ENCODE measurements around the gene GPR78. TPM values are rescaled to one million over a fixed set of nuclear protein-coding genes. Genes with fewer than 3 reads are reported as not detected.

Gene GPR78
- total and polyA plus RNA-seq, 2 of the 4 experiments (the other 2 are of a cell fraction): under 0.01 to 0.10 TPM

DNA sequence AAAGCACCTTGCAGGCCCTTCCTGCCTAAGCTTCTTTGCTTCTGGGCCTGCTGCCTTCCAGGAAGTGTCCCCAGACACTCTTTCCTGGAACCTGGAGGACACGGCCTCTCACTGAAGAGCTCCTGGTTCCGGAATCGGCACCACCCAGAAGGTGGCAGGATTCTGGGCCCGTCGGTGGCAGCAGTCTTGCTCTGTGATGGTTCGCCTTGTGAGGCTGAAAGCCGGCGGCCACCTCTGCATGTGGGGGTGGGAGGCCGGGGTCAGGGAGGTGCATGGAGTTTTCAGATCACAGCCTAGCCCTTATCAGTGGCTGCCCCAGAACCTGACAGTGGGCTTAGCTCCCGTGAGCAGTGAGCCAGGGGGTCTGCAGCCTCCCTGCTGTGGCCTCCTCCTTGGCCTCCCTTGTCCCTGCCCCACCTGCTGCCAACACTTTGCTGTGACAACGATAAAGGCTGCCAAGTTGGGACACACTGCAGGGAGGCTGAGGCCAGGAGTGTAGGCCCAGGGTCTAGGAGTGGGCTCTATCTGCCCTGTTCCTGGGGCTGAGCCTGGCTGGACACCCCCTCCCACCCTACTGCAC, 30.8 kb upstream of the GPR78 start:
- H3K79me1 ChIP-seq (ENCODE audit: low read depth in 1 of 2, low read length in 2 of 2): no peaks in the 10 kb centered on the region
- no peak overlapping the region for H3K27ac ChIP-seq (ENCODE audit: insufficient read depth, low read length)
- H2BK120ac ChIP-seq (ENCODE audit: low read depth, low read length): no peak overlapping the region
- H3K9ac ChIP-seq (ENCODE audit: low read depth, low read length): no peak overlapping the region
- no peak overlapping the region for H4K91ac ChIP-seq (ENCODE audit: insufficient read depth, low read depth, low read length)
- H2AK9ac ChIP-seq (replicated peaks; ENCODE audit: low read depth, low read length, poor library complexity): no peak overlapping the region
- in situ Hi-C loops (cut with MboI; ENCODE audit: low sequenced_read_pairs) (no loop called here), dilution Hi-C loops (cut with HindIII; ENCODE audit: low sequenced_read_pairs, unreplicated experiment) (no loop called here), intact Hi-C loops (cut with micrococcal nuclease) (no loop called here)
- WGBS, 2 experiments (ENCODE audit: extremely low coverage in 2 of 2, insufficient read length in 1 of 2): 73% methylated on average over 3 of the region's 11 CpGs; no CpG with 5 or more reads in 1 of the 2 experiments
- no TSS peak for BruUV-seq (replicated peaks)
- H3K4ac ChIP-seq (ENCODE audit: low read depth, low read length): no peak overlapping the region
- no peak overlapping the region for H3K4me2 ChIP-seq (ENCODE audit: low read depth, low read length)
- H2AFZ ChIP-seq (replicated peaks; ENCODE audit: low read length, poor library complexity): peak overlapping the region; percentile 49
- TF ChIP-seq, protein P1, sequence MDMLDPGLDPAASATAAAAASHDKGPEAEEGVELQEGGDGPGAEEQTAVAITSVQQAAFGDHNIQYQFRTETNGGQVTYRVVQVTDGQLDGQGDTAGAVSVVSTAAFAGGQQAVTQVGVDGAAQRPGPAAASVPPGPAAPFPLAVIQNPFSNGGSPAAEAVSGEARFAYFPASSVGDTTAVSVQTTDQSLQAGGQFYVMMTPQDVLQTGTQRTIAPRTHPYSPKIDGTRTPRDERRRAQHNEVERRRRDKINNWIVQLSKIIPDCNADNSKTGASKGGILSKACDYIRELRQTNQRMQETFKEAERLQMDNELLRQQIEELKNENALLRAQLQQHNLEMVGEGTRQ (IDR thresholded peaks at IDR 0.05; ENCODE audit: low read depth, low read length): no peak
- H4K5ac ChIP-seq (ENCODE audit: low read depth, low read length): no peak overlapping the region
- H3K9me1 ChIP-seq (ENCODE audit: insufficient read depth, low read length): no peaks in the 10 kb centered on the region
- no peak overlapping the region for H2BK20ac ChIP-seq (ENCODE audit: low read depth, low read length)
- H3K23ac ChIP-seq (ENCODE audit: low read depth, low read length): no peak overlapping the region
- H3K14ac ChIP-seq (replicated peaks; ENCODE audit: low read depth, low read length): no peak overlapping the region
- H4K20me1 ChIP-seq (ENCODE audit: insufficient read depth, low read length): no peaks in the 10 kb centered on the region
- H3K27me3 ChIP-seq (ENCODE audit: control insufficient read depth, insufficient read depth, low read length): peaks cover 38% of the 10 kb centered on the region
- ATAC-seq (ENCODE audit: low read depth): no peak
- DNase-seq: no peak
- no peak overlapping the region for H3K4me3 ChIP-seq (ENCODE audit: insufficient read depth, low read depth, low read length)
- no peaks in the 10 kb centered on the region for H3K36me3 ChIP-seq (ENCODE audit: control insufficient read depth, insufficient read depth, low read length)
- no peak overlapping the region for H3K18ac ChIP-seq (ENCODE audit: low read depth, low read length)
- H2BK5ac ChIP-seq (ENCODE audit: low read depth, low read length, poor library complexity, severe bottlenecking): no peak overlapping the region
- no peak overlapping the region for H2AK5ac ChIP-seq (ENCODE audit: low read depth, low read length)
- no peak overlapping the region for H4K8ac ChIP-seq (ENCODE audit: low read depth in 2 of 2, low read length in 2 of 2)
- peaks cover 2% of the 10 kb centered on the region; the same call in 1 of the 2 replicates for H3K4me1 ChIP-seq (ENCODE audit: control insufficient read depth, insufficient read depth, low read length)
- POLR2A ChIA-PET (ENCODE audit: unreplicated experiment): no interaction called here
- no peak overlapping the region for H3K56ac ChIP-seq (ENCODE audit: extremely low read depth, insufficient read depth, low read length)
- CTCF ChIA-PET: no interaction called here
- no peak overlapping the region for H2BK15ac ChIP-seq (ENCODE audit: low read depth, low read length)
- H3K9me3 ChIP-seq (ENCODE audit: control insufficient read depth, insufficient read depth, low read length): peaks cover 2% of the 10 kb centered on the region

Data from IMR-90 (cell line).